ENCODE results near the gene PHC3. TPM values are rescaled to one million over a fixed set of nuclear protein-coding genes. Genes with fewer than 3 reads are reported as not detected.
A peak's percentile ranks its signal among the peaks of the same experiment; 100 is the strongest.

The PHC3 gene
- total and polyA plus RNA-seq, 2 of the 13 experiments (the other 11 are each of a cell fraction or from before 2014, with no cell fraction given) = 24.1 to 49.0 TPM

- no peak for TF ChIP-seq ZBTB4 (CRISPR knock-in tag; IDR thresholded peaks at IDR 0.05; ENCODE audit: borderline replicate concordance)
- no peak for TF ChIP-seq MYPOP (CRISPR knock-in tag; IDR thresholded peaks at IDR 0.05)
Observed at GRCh38 chr3:170089862-170090600, 91.5 kb downstream of the PHC3 start (continued).

DNA sequence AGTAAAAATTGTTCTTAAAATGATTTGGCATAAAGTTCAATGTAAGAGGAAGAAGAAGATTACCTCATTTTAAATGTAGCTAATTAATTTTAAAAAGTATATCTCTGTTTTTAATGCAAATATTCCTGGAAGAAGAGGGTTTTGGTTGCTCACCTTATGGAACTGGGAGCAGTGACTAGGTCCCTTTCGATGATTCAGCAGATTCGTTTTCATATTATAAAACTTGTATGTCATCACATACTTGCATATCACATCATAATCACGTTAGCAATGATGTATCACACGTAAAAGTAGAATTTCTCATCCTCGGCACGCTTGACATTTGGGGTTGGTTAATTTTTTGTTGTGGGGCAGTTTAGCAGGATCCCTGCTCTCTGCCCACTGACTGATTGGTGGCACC, 96.1 kb downstream of the PHC3 start:
- intact Hi-C loops (cut with micrococcal nuclease; ENCODE audit: unreplicated experiment) (no loop called here), in situ Hi-C loops (cut with HindIII; ENCODE audit: extremely low pct_ligation_motif_present, low pct_unique_long_range_greater_than_20kb) (no loop called here)
- Histone ChIP-seq H3K4me1 (ENCODE audit: insufficient read depth, low read length) (peaks cover 7% of the 10 kb centered on the region), H3K36me3 (replicated peaks in 1 of 2; ENCODE audit: control insufficient read depth in 1 of 2, insufficient read depth in 2 of 2, low read length in 2 of 2) (peaks cover 3 to 22% of the 10 kb centered on the region in 2 experiments; a peak in 4 of 5 replicates), H3K27me3 (ENCODE audit: control insufficient read depth in 1 of 2, insufficient read depth in 2 of 2, low read length in 2 of 2) (no peaks in the 10 kb centered on the region), H3K79me2 (ENCODE audit: insufficient read depth, low read length) (no peaks in the 10 kb centered on the region), H3K9me3 (ENCODE audit: low read length) (no peaks in the 10 kb centered on the region), H3K4me2 (ENCODE audit: low read depth, low read length) (no peak overlapping the region), H3K4me3 (replicated peaks in 1 of 3; ENCODE audit: insufficient read depth in 1 of 3, low read depth in 2 of 3, low read length in 3 of 3) (no peak overlapping the region), H4K20me1 (ENCODE audit: insufficient read depth, low read length) (no peaks in the 10 kb centered on the region), H3K27ac (ENCODE audit: extremely low read length, insufficient read depth, low read length) (no peak overlapping the region), H2AFZ (ENCODE audit: low read length) (no peak overlapping the region), H3K9ac (ENCODE audit: insufficient read depth, low read depth, low read length) (no peak overlapping the region)
- ATAC-seq = no peak
- ChIA-PET CTCF (ENCODE audit: low intra/inter-chr PET ratio, low total read pairs) (no interaction called here), POLR2A (no interaction called here)
- no TSS peak for BruUV-seq (replicated peaks)
- no peak for DNase-seq (ENCODE audit: low spot score)
- TF ChIP-seq PCBP1 (IDR thresholded peaks at IDR 0.05; ENCODE audit: borderline replicate concordance, low read depth, low read length) (no peak), RAD51 (IDR thresholded peaks at IDR 0.05; ENCODE audit: borderline replicate concordance) (no peak), MAFF (IDR thresholded peaks at IDR 0.05; ENCODE audit: low read depth, low read length) (peak; percentile 94), MAFK (conservative IDR thresholded peaks at IDR 0.05 in 1 of 2, IDR thresholded peaks at IDR 0.05 in 1 of 2; ENCODE audit: low read length in 2 of 2) (peak; percentile 87 to 96), ZNF121 (CRISPR knock-in tag; IDR thresholded peaks at IDR 0.05) (0 out of 2 replicates have a peak, but pooled peaks have one; percentile 12)
- FAIRE-seq = no peak
- WGBS (ENCODE audit: low lambda C conversion rate) = 97% methylated on average over 6 of the region's 6 CpGs
